Measurements from ENCODE around the gene GOLPH3L. TPM values are rescaled to one million over a fixed set of nuclear protein-coding genes. Genes with fewer than 3 reads are reported as not detected.
A peak's percentile ranks its signal among the peaks of the same experiment; 100 is the strongest.

GOLPH3L gene
- total RNA-seq, 1 donor from 2014 or later, result 29.3 TPM

GRCh38 chr1:150612014-150612345, 85.0 kb downstream of the GOLPH3L start:
- Histone ChIP-seq H4K20me1 (ENCODE audit: low read depth) (no peaks in the 10 kb centered on the region), H3K4me3 (no peak overlapping the region), H3K9me3 (ENCODE audit: low read depth) (no peaks in the 10 kb centered on the region), H3K9ac (no peak overlapping the region), H3K79me2 (ENCODE audit: low read depth) (no peaks in the 10 kb centered on the region), H3F3A (ENCODE audit: low read depth) (peaks cover 24% of the 10 kb centered on the region), H3K4me2 (no peak overlapping the region), H3K27me3 (no peaks in the 10 kb centered on the region), H2AFZ (replicated peaks) (no peak overlapping the region), H3K27ac (peak overlapping the region; percentile 18), H3K4me1 (peaks cover 8% of the 10 kb centered on the region), H3K36me3 (no peaks in the 10 kb centered on the region)
- no peak for DNase-seq (ENCODE audit: low spot score)
- Mint-ChIP-seq H3K36me3 (peaks cover 26% of the 10 kb centered on the region), H3K27ac (peak overlapping the region; percentile 44), H3K9me3 (no peaks in the 10 kb centered on the region), H3K27me3 (ENCODE audit: insufficient read depth, low read depth) (peaks cover 3% of the 10 kb centered on the region), H3K4me1 (peaks cover 15% of the 10 kb centered on the region), H3K4me3 (no peak overlapping the region)
- TF ChIP-seq EZH2phosphoT487 (IDR thresholded peaks at IDR 0.05) (no peak), EZH2 (IDR thresholded peaks at IDR 0.05) (no peak), CTCF (IDR thresholded peaks at IDR 0.05) (no peak)

- Mint-ChIP-seq H3K4me3 (no peak overlapping the region), H3K9me3 (no peaks in the 10 kb centered on the region), H3K27ac (no peak overlapping the region), H3K36me3 (peaks cover 20% of the 10 kb centered on the region), H3K4me1 (peaks cover 15% of the 10 kb centered on the region), H3K27me3 (ENCODE audit: insufficient read depth, low read depth) (peaks cover 3% of the 10 kb centered on the region)
- TF ChIP-seq CTCF (IDR thresholded peaks at IDR 0.05), result no peak
- no peak for TF ChIP-seq EZH2 (IDR thresholded peaks at IDR 0.05)
- no peak for TF ChIP-seq EZH2phosphoT487 (IDR thresholded peaks at IDR 0.05)
- DNase-seq (ENCODE audit: low spot score), result no peak
- H2AFZ ChIP-seq (replicated peaks), result no peak overlapping the region
- H3K4me1 ChIP-seq, result peaks cover 8% of the 10 kb centered on the region
- H3F3A ChIP-seq (ENCODE audit: low read depth), result peaks cover 30% of the 10 kb centered on the region
- no peak overlapping the region for H3K27ac ChIP-seq
- H3K79me2 ChIP-seq (ENCODE audit: low read depth), result no peaks in the 10 kb centered on the region
- no peak overlapping the region for H3K4me3 ChIP-seq
- no peaks in the 10 kb centered on the region for H3K36me3 ChIP-seq
- H4K20me1 ChIP-seq (ENCODE audit: low read depth), result no peaks in the 10 kb centered on the region
- no peaks in the 10 kb centered on the region for H3K9me3 ChIP-seq (ENCODE audit: low read depth)
- no peak overlapping the region for H3K9ac ChIP-seq
- no peak overlapping the region for H3K4me2 ChIP-seq
- no peaks in the 10 kb centered on the region for H3K27me3 ChIP-seq
Measured at GRCh38 chr1:150610576-150610975, 86.4 kb downstream of the GOLPH3L start.

- H3K9me3 Mint-ChIP-seq, result no peaks in the 10 kb centered on the region
- H3K27me3 Mint-ChIP-seq (ENCODE audit: insufficient read depth, low read depth), result peaks cover 3% of the 10 kb centered on the region
- no peak for TF ChIP-seq EZH2phosphoT487 (IDR thresholded peaks at IDR 0.05)
- TF ChIP-seq EZH2 (IDR thresholded peaks at IDR 0.05), result no peak
- TF ChIP-seq CTCF (IDR thresholded peaks at IDR 0.05), result no peak
- Histone ChIP-seq H3K36me3 (no peaks in the 10 kb centered on the region), H3K4me2 (no peak overlapping the region), H3K4me1 (peaks cover 13% of the 10 kb centered on the region), H4K20me1 (ENCODE audit: low read depth) (no peaks in the 10 kb centered on the region), H3K79me2 (ENCODE audit: low read depth) (no peaks in the 10 kb centered on the region), H3K27ac (peak overlapping the region; percentile 76), H3K27me3 (no peaks in the 10 kb centered on the region), H3K9me3 (ENCODE audit: low read depth) (no peaks in the 10 kb centered on the region), H3K4me3 (no peak overlapping the region), H2AFZ (replicated peaks) (no peak overlapping the region), H3F3A (ENCODE audit: low read depth) (peaks cover 36% of the 10 kb centered on the region), H3K9ac (no peak overlapping the region)
- peak overlapping the region; percentile 61 for H3K27ac Mint-ChIP-seq
- H3K4me3 Mint-ChIP-seq, result no peak overlapping the region
- peak; percentile 32 for DNase-seq (ENCODE audit: low spot score)
- H3K4me1 Mint-ChIP-seq, result peaks cover 18% of the 10 kb centered on the region
- H3K36me3 Mint-ChIP-seq, result peaks cover 18% of the 10 kb centered on the region
Measured at GRCh38 chr1:150609732-150610131, 87.2 kb downstream of the GOLPH3L start.

Data from neural progenitor cell (in vitro differentiated cells).